ENCODE results near the gene IL5RA.

DNA sequence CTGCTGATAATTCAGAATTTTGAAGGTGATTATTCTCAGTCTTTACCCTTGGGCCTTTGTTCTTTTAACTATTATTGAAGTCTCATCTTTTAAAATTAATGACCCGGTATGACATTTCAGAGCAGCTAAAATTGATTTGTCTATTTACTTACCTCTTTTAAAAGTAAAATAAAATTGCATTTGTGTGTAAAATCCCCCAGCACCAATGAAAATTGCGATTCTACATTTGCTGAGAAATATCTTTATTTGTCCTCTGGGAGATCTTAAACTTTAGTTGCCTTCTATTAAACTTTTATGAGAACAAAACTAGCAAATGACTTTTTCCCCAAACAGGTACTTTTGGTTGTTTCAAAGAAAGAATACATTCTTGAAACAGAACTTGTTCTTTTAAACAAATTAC, 7.5 kb upstream of the IL5RA start:
- no peak for TF ChIP-seq ELF4 (CRISPR knock-in tag; IDR thresholded peaks at IDR 0.05)
- TF ChIP-seq, protein P1, sequence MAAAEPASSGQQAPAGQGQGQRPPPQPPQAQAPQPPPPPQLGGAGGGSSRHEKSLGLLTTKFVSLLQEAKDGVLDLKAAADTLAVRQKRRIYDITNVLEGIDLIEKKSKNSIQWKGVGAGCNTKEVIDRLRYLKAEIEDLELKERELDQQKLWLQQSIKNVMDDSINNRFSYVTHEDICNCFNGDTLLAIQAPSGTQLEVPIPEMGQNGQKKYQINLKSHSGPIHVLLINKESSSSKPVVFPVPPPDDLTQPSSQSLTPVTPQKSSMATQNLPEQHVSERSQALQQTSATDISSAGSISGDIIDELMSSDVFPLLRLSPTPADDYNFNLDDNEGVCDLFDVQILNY (CRISPR knock-in tag; IDR thresholded peaks at IDR 0.05), result no peak
- no peak for TF ChIP-seq CBX5 (IDR thresholded peaks at IDR 0.05; ENCODE audit: borderline replicate concordance, low read depth)
- TF ChIP-seq RBM25 (IDR thresholded peaks at IDR 0.05; ENCODE audit: low read depth, low read length, severe bottlenecking), result no peak
- no peak for TF ChIP-seq NFYB (IDR thresholded peaks at IDR 0.05; ENCODE audit: extremely low read depth, insufficient read length)
- TF ChIP-seq POLR2A (conservative IDR thresholded peaks at IDR 0.05), result no peak
- no peak for TF ChIP-seq NBN (IDR thresholded peaks at IDR 0.05; ENCODE audit: low read depth)
- TF ChIP-seq ZFP36 (IDR thresholded peaks at IDR 0.05; ENCODE audit: low read depth, low read length, partially characterized antibody), result no peak
- no peak for TF ChIP-seq ATF1 (CRISPR knock-in tag; IDR thresholded peaks at IDR 0.05)
- no peak for TF ChIP-seq ATF1 (tag; IDR thresholded peaks at IDR 0.05)
- no peak for TF ChIP-seq HDAC8 (tag; IDR thresholded peaks at IDR 0.05)
- TF ChIP-seq, protein P2, sequence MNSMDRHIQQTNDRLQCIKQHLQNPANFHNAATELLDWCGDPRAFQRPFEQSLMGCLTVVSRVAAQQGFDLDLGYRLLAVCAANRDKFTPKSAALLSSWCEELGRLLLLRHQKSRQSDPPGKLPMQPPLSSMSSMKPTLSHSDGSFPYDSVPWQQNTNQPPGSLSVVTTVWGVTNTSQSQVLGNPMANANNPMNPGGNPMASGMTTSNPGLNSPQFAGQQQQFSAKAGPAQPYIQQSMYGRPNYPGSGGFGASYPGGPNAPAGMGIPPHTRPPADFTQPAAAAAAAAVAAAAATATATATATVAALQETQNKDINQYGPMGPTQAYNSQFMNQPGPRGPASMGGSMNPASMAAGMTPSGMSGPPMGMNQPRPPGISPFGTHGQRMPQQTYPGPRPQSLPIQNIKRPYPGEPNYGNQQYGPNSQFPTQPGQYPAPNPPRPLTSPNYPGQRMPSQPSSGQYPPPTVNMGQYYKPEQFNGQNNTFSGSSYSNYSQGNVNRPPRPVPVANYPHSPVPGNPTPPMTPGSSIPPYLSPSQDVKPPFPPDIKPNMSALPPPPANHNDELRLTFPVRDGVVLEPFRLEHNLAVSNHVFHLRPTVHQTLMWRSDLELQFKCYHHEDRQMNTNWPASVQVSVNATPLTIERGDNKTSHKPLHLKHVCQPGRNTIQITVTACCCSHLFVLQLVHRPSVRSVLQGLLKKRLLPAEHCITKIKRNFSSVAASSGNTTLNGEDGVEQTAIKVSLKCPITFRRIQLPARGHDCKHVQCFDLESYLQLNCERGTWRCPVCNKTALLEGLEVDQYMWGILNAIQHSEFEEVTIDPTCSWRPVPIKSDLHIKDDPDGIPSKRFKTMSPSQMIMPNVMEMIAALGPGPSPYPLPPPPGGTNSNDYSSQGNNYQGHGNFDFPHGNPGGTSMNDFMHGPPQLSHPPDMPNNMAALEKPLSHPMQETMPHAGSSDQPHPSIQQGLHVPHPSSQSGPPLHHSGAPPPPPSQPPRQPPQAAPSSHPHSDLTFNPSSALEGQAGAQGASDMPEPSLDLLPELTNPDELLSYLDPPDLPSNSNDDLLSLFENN (IDR thresholded peaks at IDR 0.05; ENCODE audit: low read depth in 2 of 2, low read length in 2 of 2), result no peak
- TF ChIP-seq EZH2 (IDR thresholded peaks at IDR 0.05; ENCODE audit: borderline replicate concordance, low read depth, low read length), result no peak
- TF ChIP-seq ZBTB17 (CRISPR knock-in tag; IDR thresholded peaks at IDR 0.05), result no peak

All from K562 (cell line).